Measurements from ENCODE around the gene TMEM52B.
A peak's percentile ranks its signal among the peaks of the same experiment; 100 is the strongest.

The TMEM52B gene

DNA sequence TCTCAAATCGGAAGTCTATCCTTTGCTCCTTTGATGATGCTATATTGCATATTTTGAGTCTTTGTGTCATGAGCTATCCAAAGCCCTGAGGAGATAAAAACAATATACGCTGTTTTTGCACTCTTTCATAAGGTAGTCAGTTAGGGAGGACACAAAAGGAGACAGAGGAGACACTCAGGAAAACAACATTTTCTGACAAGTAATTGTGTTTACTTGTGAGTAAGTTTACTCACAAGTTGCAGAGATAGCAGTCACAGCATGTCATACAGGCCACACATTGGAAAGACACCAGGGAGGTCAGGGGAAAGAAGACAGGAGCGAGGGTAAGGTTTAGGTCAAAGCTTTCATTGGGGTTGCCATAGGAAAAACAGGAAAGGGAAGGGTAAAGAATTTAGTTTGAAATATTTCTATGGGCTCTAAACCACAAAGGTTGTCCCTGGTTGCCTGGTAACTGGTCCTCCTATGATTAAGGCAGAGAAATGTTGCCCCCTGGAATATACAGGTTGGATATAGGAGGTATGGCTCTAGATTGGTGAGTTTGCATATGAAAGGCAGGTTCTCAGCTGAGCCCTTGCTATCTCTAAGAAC, 26.5 kb downstream of the TMEM52B start:
- DNase-seq (ENCODE audit: low spot score): no peak

DNA sequence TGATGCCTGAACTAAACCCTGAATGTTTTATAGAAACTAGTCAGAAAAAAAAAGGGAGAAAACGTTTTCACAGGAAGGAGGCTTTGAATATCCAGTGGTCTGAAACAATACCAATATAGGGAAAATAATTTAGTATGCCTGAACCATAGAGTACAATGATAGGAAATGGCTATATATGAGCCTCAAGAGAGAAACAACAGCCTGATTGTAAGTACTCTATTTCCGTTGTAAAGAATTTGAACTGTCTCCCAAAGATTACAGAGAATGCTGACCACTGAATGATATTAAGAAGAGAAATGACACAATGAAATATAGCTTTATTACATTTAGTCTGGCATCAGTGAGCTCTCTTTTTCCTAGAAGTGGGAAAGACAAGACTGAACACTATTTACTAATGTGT, 28.3 kb downstream of the TMEM52B start:
- TF ChIP-seq, protein P1, sequence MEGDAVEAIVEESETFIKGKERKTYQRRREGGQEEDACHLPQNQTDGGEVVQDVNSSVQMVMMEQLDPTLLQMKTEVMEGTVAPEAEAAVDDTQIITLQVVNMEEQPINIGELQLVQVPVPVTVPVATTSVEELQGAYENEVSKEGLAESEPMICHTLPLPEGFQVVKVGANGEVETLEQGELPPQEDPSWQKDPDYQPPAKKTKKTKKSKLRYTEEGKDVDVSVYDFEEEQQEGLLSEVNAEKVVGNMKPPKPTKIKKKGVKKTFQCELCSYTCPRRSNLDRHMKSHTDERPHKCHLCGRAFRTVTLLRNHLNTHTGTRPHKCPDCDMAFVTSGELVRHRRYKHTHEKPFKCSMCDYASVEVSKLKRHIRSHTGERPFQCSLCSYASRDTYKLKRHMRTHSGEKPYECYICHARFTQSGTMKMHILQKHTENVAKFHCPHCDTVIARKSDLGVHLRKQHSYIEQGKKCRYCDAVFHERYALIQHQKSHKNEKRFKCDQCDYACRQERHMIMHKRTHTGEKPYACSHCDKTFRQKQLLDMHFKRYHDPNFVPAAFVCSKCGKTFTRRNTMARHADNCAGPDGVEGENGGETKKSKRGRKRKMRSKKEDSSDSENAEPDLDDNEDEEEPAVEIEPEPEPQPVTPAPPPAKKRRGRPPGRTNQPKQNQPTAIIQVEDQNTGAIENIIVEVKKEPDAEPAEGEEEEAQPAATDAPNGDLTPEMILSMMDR (IDR thresholded peaks at IDR 0.05; ENCODE audit: extremely low read depth, missing control alignments): no peak
- DNase-seq (ENCODE audit: low spot score): no peak

More for the DNA sequence above, 26.5 kb downstream of the TMEM52B start:
- TF ChIP-seq, protein P1 (IDR thresholded peaks at IDR 0.05; ENCODE audit: extremely low read depth, missing control alignments): no peak

DNA sequence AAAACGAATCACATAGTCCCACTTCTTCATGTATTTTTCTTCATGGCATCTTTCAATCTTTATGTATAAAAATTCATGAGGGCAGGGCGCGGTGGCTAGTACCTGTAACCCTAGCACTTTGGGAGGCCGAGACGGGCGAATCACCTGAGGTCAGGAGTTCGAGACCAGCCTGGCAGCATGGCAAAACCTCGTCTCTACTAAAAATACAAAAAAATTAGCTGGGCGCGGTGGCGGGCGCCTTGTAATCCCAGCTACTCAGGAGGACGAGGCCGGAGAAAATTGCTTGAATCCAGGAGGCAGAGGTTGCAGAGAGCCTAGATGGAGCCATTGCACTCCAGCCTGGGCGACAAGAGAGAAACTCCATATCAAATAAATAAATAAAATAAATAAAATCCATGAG, 31.4 kb downstream of the TMEM52B start:
- TF ChIP-seq, protein P1 (IDR thresholded peaks at IDR 0.05; ENCODE audit: extremely low read depth, missing control alignments): no peak
- no peak for DNase-seq (ENCODE audit: low spot score)

DNA sequence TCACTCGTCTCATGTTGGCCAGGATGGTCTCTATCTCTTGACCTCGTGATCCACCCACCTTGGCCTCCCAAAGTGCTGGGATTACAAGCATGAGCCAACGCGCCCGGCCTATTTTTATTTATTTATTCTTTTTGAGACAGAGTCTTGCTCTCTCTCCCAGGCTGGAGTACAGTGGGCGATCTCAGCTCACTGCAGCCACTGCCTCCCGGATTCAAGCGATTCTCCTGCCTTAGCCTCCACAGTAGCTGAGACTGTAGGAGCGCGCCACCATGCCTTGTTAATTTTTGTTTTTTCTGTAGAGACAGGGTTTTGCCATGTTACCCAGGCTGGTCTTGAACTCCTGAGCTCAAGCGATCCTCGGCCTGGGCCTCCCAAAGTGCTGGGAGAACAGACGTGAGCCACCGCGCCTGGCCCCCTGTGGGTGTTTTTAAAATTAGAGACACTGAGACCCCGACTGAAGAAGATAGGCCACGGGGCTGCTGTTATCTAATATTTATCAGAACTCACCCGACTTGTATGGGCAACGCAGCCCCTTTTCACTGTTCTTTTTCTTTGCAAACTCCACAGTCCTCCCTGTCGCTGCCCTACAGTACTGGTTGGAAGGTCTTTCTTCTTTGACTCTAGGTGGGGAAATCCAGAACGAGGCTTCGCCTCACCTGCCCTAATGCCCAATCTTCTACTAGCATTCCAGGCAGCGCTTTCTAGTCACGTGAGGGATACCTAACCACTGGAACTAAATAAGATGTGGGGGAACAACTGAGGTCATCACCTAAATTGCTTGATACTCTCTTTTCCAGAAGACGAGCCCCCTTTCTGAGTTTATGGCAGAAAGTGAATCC, 32.5 kb downstream of the TMEM52B start:
- TF ChIP-seq, protein P1 (IDR thresholded peaks at IDR 0.05; ENCODE audit: extremely low read depth, missing control alignments): no peak
- no peak for DNase-seq (ENCODE audit: low spot score)

DNA sequence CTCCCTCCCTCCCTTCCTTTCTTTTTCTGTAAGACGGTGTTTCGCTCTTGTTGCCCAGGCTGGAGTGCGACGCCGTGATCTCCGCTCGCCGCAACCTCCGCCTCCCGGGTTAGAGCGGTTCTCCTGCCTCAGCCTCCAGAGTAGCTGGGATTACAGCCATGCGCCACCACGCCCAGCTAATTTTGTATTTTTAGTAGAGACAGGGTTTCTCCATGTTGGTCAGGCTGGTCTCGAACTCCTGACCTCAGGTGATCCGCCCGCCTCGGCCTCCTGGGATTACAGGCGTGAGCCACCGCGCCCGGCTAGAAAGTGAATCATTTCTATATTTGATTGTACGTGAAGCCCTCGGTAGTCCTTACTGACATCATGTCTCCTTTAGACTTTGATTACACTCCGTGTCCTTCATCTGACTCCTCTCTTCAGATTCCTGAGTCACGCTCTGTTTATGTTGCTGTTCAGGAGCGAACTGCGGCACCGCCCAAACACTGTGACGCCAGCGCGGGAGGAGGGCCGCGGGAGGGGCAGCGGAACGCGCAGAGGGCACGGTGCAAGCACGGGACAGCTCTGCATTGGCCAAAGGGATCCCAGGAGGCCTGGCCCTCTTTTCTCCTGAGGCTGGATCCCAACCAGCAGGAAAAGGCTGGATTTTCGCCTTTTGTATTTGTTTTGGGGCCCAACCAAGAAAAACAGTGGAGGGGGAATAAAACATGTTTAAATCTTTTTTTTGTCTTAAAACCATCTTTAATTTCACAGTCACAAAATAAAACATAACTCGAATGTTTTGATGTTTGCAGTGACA, 33.3 kb downstream of the TMEM52B start:
- peak; percentile 74 for DNase-seq (ENCODE audit: low spot score)

DNA sequence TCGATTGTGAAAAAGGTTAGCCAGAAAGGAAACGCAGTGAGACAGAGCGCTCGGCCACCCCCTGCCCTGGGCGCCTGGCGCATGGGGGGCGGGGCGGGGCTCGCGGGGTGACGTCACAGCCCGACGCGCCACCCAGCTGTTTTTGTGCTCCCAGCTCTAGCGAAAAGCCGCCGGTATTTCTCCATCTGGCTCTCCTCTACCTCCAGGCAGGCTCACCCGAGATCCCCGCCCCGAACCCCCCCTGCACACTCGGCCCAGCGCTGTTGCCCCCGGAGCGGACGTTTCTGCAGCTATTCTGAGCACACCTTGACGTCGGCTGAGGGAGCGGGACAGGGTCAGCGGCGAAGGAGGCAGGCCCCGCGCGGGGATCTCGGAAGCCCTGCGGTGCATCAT, 33.9 kb downstream of the TMEM52B start, which contains the start of gene GABARAPL1:
GABARAPL1 (plus strand) TSS at position 139 of the 393 bp plus-strand sequence; CDS start at position 392, 253 bp downstream.
- DNase-seq (ENCODE audit: low spot score): peak; percentile 82
- TF ChIP-seq, protein P1 (IDR thresholded peaks at IDR 0.05; ENCODE audit: extremely low read depth, missing control alignments): no peak

More for the DNA sequence above, 33.3 kb downstream of the TMEM52B start:
- TF ChIP-seq, protein P1 (IDR thresholded peaks at IDR 0.05; ENCODE audit: extremely low read depth, missing control alignments): no peak
